ENCODE measurements around the gene MAP2K7. TPM values are rescaled to one million over a fixed set of nuclear protein-coding genes. Genes with fewer than 3 reads are reported as not detected.

Gene MAP2K7
- total RNA-seq, 6 experiments from 2014 or later = 9.7 to 22.1 (median 15.6) TPM

DNA sequence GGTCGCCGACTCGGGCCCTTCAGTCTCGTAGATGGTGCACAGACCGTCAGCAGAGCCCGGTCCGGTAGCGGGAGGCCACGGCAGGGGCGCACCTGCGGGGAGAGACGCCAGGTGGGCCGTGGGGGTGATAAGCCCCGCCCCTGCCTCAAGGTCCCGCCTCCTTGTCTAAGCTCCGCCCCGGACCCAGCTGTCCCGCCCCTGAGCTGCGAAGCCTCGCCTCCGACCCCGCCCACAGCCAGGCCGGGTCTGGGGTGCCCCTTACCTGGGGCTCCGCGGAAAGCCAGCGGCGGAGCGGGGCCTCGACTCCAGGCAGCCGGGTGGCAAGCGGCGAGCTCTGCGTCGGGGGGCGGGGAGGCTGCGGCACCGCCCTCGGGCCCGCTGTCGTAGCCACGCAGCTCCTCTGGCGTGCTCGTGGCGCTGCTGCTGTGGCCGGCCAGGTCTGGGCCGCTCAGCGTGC lies 34.2 kb upstream of the MAP2K7 start:
- WGBS (ENCODE audit: insufficient coverage, low coverage, low lambda C conversion rate, missing lambda C conversion rate) = 0% methylated on average over 4 of the region's 47 CpGs
- no peaks in the 10 kb centered on the region for H3K36me3 ChIP-seq
- no peaks in the 10 kb centered on the region for H3K27me3 ChIP-seq
- TF ChIP-seq, protein P1, sequence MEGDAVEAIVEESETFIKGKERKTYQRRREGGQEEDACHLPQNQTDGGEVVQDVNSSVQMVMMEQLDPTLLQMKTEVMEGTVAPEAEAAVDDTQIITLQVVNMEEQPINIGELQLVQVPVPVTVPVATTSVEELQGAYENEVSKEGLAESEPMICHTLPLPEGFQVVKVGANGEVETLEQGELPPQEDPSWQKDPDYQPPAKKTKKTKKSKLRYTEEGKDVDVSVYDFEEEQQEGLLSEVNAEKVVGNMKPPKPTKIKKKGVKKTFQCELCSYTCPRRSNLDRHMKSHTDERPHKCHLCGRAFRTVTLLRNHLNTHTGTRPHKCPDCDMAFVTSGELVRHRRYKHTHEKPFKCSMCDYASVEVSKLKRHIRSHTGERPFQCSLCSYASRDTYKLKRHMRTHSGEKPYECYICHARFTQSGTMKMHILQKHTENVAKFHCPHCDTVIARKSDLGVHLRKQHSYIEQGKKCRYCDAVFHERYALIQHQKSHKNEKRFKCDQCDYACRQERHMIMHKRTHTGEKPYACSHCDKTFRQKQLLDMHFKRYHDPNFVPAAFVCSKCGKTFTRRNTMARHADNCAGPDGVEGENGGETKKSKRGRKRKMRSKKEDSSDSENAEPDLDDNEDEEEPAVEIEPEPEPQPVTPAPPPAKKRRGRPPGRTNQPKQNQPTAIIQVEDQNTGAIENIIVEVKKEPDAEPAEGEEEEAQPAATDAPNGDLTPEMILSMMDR (IDR thresholded peaks at IDR 0.05) = peak in 3 of 4 donors; percentile 20 to 31 (median 28)
- TF ChIP-seq POLR2A (IDR thresholded peaks at IDR 0.05) = no peak
- peak; percentile 79 to 84 (median 81) for DNase-seq
- H3K9me3 ChIP-seq = no peaks in the 10 kb centered on the region
- intact Hi-C loops (cut with DNase I) = no loop called here
- peak; percentile 74 to 83 (median 76) for ATAC-seq
- H3K4me3 ChIP-seq = peak overlapping the region; percentile 39 to 56 (median 43)
- H3K4me1 ChIP-seq = peaks cover 0 to 6% (median 0%) of the 10 kb centered on the region in 4 donors
- no peak overlapping the region for H3K27ac ChIP-seq

DNA sequence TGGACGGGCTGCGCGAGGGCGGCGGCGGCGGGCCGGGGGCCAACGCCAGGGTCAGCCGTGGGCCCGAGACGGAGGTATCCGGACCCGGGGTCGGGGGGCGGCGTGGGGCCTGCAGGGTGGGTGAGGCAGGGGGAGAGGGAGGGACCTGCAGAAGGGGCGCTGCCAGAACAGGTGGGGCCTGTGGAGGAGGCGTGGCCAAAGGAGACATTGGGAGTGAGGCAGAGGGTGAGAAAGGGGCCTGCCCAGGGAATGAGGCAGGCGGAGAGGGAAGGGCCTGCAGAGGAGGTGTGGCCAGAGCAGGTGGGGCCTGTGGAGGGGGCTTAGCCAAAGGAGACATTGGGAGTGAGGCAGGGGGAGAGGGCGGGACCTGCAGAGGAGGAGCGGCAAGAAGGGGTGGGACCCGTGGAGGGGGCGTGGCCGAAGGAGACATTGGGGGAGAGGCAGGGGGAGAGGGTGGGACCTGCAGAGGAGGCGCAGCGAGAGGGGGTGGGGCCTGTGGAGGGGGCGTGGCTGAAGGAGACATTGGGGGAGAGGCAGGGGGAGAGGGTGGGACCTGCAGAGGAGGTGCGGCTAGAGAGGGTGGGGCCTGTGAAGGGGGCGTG lies 33.7 kb upstream of the MAP2K7 start:
- DNase-seq (peak in 1 of 3 donors; percentile 66), ATAC-seq (peak in 1 of 4 donors; percentile 1)
- H3K36me3 ChIP-seq = no peaks in the 10 kb centered on the region
- H3K27ac ChIP-seq = no peak overlapping the region
- peaks cover 0 to 6% (median 0%) of the 10 kb centered on the region in 4 donors for H3K4me1 ChIP-seq
- 36% methylated on average over 14 of the region's 30 CpGs for WGBS (ENCODE audit: insufficient coverage, low coverage, low lambda C conversion rate, missing lambda C conversion rate)
- no peak for TF ChIP-seq POLR2A (IDR thresholded peaks at IDR 0.05)
- TF ChIP-seq, protein P1 (IDR thresholded peaks at IDR 0.05) = no peak
- H3K27me3 ChIP-seq = peaks cover 0 to 4% of the 10 kb centered on the region in 2 donors
- H3K4me3 ChIP-seq = peak overlapping the region; percentile 39 to 56 (median 43)
- intact Hi-C loops (cut with DNase I) = no loop called here
- H3K9me3 ChIP-seq = no peaks in the 10 kb centered on the region

DNA sequence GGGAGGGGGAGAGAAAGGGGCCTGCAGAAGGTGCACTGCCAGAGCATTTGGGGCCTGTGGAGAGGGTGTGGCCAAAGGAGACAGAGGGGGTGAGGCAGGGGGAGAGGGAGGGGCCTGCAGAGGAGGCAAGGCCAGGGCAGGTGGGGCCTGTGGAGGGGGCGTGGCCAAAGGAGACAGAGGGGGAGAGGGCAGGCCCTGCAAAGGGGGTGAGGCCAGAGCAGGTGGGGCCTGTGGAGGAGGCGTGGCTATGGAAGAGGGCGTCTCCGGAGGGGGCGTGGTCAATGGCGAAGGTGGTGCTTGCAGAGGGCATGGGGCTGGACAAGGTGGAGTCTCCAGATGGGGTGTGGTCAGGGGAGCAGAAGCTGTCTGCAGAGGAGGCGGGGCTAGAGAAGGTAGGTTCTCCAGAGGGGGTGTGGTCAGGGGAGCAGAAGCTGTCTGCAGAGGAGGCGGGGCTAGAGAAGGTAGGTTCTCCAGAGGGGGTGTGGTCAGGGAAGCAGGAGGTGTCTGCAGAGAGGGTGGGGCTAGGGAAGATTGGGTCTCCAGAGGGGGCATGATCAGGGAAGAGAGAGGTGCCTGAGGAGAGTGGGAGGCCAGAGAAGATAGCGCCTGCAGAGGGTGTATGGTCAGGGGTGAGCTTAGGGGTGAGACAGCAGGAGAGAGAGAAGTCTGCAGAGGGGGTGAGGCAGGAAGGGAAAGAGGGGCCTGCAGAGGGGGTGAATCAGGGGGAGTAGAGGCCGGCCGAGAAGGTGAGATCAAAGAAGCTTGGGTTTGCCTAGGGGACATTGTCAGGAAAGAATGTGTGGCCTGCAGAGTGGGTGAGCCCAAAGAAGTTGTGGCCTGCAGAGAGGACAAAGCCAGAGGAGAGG lies 32.9 kb upstream of the MAP2K7 start:
- no peak overlapping the region for H3K4me3 ChIP-seq
- peaks cover 0 to 6% (median 0%) of the 10 kb centered on the region in 4 donors for H3K4me1 ChIP-seq
- peaks cover 0 to 4% of the 10 kb centered on the region in 2 donors for H3K27me3 ChIP-seq
- ATAC-seq = peak in 1 of 4 donors; percentile 2
- peak in 1 of 3 donors; percentile 55 for DNase-seq
- H3K36me3 ChIP-seq = no peaks in the 10 kb centered on the region
- WGBS (ENCODE audit: insufficient coverage, low coverage, low lambda C conversion rate, missing lambda C conversion rate) = 56% methylated on average over 11 of the region's 11 CpGs
- intact Hi-C loops (cut with DNase I) = no loop called here
- no peak overlapping the region for H3K27ac ChIP-seq
- no peaks in the 10 kb centered on the region for H3K9me3 ChIP-seq
- TF ChIP-seq POLR2A (IDR thresholded peaks at IDR 0.05) = no peak
- TF ChIP-seq, protein P1 (IDR thresholded peaks at IDR 0.05) = no peak

DNA sequence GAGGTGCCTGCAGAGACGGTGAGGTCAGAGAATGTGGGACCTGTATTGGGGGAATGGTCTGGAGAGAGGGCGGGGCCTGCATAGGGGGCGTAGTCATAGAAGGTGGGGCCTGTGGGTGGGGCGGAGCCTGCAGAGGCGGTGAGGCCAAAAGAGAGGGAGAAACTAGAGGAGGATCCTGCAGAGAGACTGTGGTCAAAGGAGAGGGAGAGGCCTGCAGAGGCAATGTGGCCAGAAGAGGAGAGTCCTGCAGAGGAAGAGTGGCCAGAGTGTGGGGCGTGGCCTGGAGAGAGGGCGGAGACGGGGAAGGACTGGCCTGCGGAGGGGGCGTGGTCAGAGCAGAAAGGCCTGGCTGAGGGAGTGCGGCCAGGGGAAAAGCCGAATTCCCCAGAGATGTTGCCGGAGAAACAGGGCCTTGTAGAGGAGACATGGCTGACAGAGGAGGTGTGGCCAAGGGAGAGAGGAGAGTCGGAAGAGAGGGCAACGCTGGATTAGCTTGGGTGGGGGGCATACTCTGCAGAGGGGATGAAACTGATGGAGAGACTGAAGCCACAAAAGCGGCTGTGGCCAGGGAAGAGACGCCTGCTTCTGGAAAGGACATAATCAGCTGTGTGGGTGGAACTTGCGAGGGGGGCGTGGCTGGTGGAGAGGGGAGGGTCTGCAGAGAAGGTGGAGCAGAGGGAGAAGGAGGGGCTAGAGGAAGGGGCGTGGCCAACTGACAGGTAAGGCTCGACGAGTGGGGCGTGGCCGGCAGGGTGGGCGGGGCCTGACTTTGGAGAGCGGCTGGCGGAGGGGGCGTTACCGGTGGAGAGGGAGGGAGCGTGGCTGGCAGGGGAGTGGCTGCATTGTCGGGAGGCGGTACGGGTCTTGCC lies 32.0 kb upstream of the MAP2K7 start:
- Histone ChIP-seq H3K4me3 (no peak overlapping the region), H3K9me3 (no peaks in the 10 kb centered on the region), H3K27me3 (peaks cover 0 to 4% of the 10 kb centered on the region in 2 donors), H3K4me1 (peaks cover 0 to 6% (median 0%) of the 10 kb centered on the region in 4 donors), H3K36me3 (no peaks in the 10 kb centered on the region), H3K27ac (no peak overlapping the region)
- 12% methylated on average over 32 of the region's 33 CpGs for WGBS (ENCODE audit: insufficient coverage, low coverage, low lambda C conversion rate, missing lambda C conversion rate)
- intact Hi-C loops (cut with DNase I) = no loop called here
- DNase-seq (peak; percentile 74 to 84 (median 83)), ATAC-seq (peak; percentile 36 to 57 (median 46))
- no peak for TF ChIP-seq POLR2A (IDR thresholded peaks at IDR 0.05)
- TF ChIP-seq, protein P1 (IDR thresholded peaks at IDR 0.05) = no peak
